ENCODE results near the gene SF3B5. TPM values are rescaled to one million over a fixed set of nuclear protein-coding genes. Genes with fewer than 3 reads are reported as not detected.

The SF3B5 gene
- polyA plus RNA-seq, 3 donors: 271 to 445 (median 355) TPM

DNA sequence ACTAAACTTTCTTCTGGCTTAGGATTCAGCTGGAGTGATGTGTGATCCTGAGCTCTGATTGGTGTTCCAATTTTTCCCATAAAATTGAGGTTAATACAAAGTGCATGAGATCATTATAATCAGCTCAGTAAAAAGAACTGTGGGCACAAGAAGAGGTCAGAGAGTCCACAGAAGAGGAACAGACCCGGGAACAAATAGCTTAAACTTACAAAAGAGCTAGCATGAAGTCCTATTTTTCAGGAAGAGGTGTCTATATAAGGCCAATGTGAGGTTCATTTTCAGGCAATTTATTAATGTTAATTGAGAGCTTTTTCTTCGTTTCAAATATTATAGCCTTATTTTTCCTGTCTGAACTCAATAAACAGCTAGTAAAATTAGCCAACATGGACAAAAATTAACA, 28.0 kb upstream of the SF3B5 start:
- peak overlapping the region; percentile 60 for H3K4me2 ChIP-seq (replicated peaks; ENCODE audit: extremely low read depth, low read length, poor library complexity, severe bottlenecking)
- H3K9me3 ChIP-seq (replicated peaks in 1 of 2; ENCODE audit: control insufficient read depth in 1 of 2, insufficient read depth in 1 of 2, low read length in 2 of 2): no peaks in the 10 kb centered on the region
- H3K36me3 ChIP-seq (replicated peaks in 1 of 2; ENCODE audit: control insufficient read depth in 1 of 2, insufficient read depth in 2 of 2, low read length in 2 of 2): no peaks in the 10 kb centered on the region
- H3K79me2 ChIP-seq (ENCODE audit: insufficient read depth, low read length): no peaks in the 10 kb centered on the region
- peak in 1 of 3 donors; percentile 14 for DNase-seq
- H3K36me3 Mint-ChIP-seq: no peaks in the 10 kb centered on the region
- peak overlapping the region; percentile 19 to 84 (median 74) for H3K27ac Mint-ChIP-seq
- H3K9ac ChIP-seq (ENCODE audit: insufficient read depth, low read length, poor library complexity, severe bottlenecking): no peak overlapping the region
- H3K4me3 Mint-ChIP-seq: peak overlapping the region; percentile 14 to 80
- H3K9me3 Mint-ChIP-seq: peaks cover 0 to 2% (median 0%) of the 10 kb centered on the region in 7 donors
- peaks cover 14 to 20% of the 10 kb centered on the region in 2 donors for H3K4me1 ChIP-seq (ENCODE audit: control insufficient read depth in 1 of 2, insufficient read depth in 2 of 2, low read length in 2 of 2)
- peak overlapping the region in 2 of 3 experiments; percentile 12 to 52 for H3K4me3 ChIP-seq (replicated peaks in 1 of 3; ENCODE audit: low read depth in 2 of 3, low read length in 3 of 3)
- peaks cover 0 to 2% (median 0%) of the 10 kb centered on the region in 3 donors for H3K27me3 Mint-ChIP-seq (ENCODE audit: low read depth in 3 of 3)
- WGBS (ENCODE audit: insufficient coverage): no CpG with 5 or more reads among the region's 2 CpGs
- no peak overlapping the region for H2AFZ ChIP-seq (ENCODE audit: insufficient read depth, low read depth, low read length, poor library complexity, severe bottlenecking)
- peaks cover 20% of the 10 kb centered on the region for H3K4me1 Mint-ChIP-seq
- TF ChIP-seq, protein P1, sequence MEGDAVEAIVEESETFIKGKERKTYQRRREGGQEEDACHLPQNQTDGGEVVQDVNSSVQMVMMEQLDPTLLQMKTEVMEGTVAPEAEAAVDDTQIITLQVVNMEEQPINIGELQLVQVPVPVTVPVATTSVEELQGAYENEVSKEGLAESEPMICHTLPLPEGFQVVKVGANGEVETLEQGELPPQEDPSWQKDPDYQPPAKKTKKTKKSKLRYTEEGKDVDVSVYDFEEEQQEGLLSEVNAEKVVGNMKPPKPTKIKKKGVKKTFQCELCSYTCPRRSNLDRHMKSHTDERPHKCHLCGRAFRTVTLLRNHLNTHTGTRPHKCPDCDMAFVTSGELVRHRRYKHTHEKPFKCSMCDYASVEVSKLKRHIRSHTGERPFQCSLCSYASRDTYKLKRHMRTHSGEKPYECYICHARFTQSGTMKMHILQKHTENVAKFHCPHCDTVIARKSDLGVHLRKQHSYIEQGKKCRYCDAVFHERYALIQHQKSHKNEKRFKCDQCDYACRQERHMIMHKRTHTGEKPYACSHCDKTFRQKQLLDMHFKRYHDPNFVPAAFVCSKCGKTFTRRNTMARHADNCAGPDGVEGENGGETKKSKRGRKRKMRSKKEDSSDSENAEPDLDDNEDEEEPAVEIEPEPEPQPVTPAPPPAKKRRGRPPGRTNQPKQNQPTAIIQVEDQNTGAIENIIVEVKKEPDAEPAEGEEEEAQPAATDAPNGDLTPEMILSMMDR (IDR thresholded peaks at IDR 0.05): no peak
- H3K27me3 ChIP-seq (ENCODE audit: control insufficient read depth in 2 of 2, insufficient read depth in 2 of 2, low read length in 2 of 2): no peaks in the 10 kb centered on the region
- intact Hi-C loops (cut with micrococcal nuclease): no loop called here
- H3K27ac ChIP-seq (ENCODE audit: low read depth in 1 of 2, low read length in 2 of 2): peak overlapping the region in 1 of 2 donors; percentile 63
- H4K20me1 ChIP-seq (ENCODE audit: insufficient read depth, low read length): no peaks in the 10 kb centered on the region

DNA sequence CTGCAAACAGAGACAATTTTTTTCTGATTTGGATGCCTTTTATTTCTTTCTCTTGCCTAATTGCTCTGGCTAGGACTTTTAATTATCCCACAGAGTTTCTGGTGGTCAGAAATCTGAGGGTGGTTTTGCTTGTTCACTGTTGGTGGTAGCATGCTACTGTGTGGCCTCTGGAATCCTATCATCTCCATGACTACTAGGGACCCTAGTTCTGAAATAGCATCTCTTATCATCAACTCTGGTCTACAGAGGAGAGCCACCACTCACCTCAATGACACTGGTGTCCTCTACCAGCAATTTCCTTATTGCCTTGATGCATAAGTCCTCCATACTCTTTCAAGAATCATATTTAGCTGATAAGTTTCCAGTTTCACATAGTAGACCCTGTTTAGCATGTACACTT, 27.5 kb upstream of the SF3B5 start:
- H3K27me3 Mint-ChIP-seq (ENCODE audit: low read depth in 3 of 3): peaks cover 0 to 1% (median 0%) of the 10 kb centered on the region in 3 donors
- Histone ChIP-seq H3K4me3 (replicated peaks in 1 of 3; ENCODE audit: low read depth in 2 of 3, low read length in 3 of 3) (no peak overlapping the region), H3K36me3 (replicated peaks in 1 of 2; ENCODE audit: control insufficient read depth in 1 of 2, insufficient read depth in 2 of 2, low read length in 2 of 2) (no peaks in the 10 kb centered on the region), H3K27me3 (ENCODE audit: control insufficient read depth in 2 of 2, insufficient read depth in 2 of 2, low read length in 2 of 2) (no peaks in the 10 kb centered on the region), H4K20me1 (ENCODE audit: insufficient read depth, low read length) (no peaks in the 10 kb centered on the region), H3K4me2 (replicated peaks; ENCODE audit: extremely low read depth, low read length, poor library complexity, severe bottlenecking) (no peak overlapping the region), H3K27ac (ENCODE audit: low read depth in 1 of 2, low read length in 2 of 2) (peak overlapping the region in 1 of 2 donors; percentile 63), H3K9me3 (replicated peaks in 1 of 2; ENCODE audit: control insufficient read depth in 1 of 2, insufficient read depth in 1 of 2, low read length in 2 of 2) (no peaks in the 10 kb centered on the region), H3K4me1 (ENCODE audit: control insufficient read depth in 1 of 2, insufficient read depth in 2 of 2, low read length in 2 of 2) (peaks cover 14 to 20% of the 10 kb centered on the region in 2 donors), H2AFZ (ENCODE audit: insufficient read depth, low read depth, low read length, poor library complexity, severe bottlenecking) (no peak overlapping the region), H3K79me2 (ENCODE audit: insufficient read depth, low read length) (no peaks in the 10 kb centered on the region), H3K9ac (ENCODE audit: insufficient read depth, low read length, poor library complexity, severe bottlenecking) (no peak overlapping the region)
- TF ChIP-seq, protein P1 (IDR thresholded peaks at IDR 0.05): no peak
- no peak for DNase-seq
- peaks cover 0 to 2% (median 0%) of the 10 kb centered on the region in 7 donors for H3K9me3 Mint-ChIP-seq
- peak overlapping the region in 5 of 7 donors; percentile 8 to 80 (median 70) for H3K27ac Mint-ChIP-seq
- intact Hi-C loops (cut with micrococcal nuclease): no loop called here
- peak overlapping the region in 1 of 2 donors; percentile 80 for H3K4me3 Mint-ChIP-seq
- H3K4me1 Mint-ChIP-seq: peaks cover 20% of the 10 kb centered on the region
- no peaks in the 10 kb centered on the region for H3K36me3 Mint-ChIP-seq

Measured in CD14-positive monocyte (primary cell).